MM.1S (cell line): ENCODE measurements around the gene KRT2.

ENCODE experiments used
- EZH2 ChIP-seq: fragments of 300-600 bp; sonication (generic); optimal IDR thresholded peaks from 2 replicates; pipeline ENCODE3; 2017; ENCODE audit warnings: low read depth, mild to moderate bottlenecking, antibody characterized with exemption, low read length, mixed read lengths
- TF ChIP-seq, protein P1 (sequence below): fragments of 300-600 bp; sonication (generic); IDR thresholded peaks from 2 replicates; pipeline ENCODE4 v1.5.1; 2016; ENCODE audit warnings: antibody characterized with exemption, low read length, mixed read lengths

DNA sequence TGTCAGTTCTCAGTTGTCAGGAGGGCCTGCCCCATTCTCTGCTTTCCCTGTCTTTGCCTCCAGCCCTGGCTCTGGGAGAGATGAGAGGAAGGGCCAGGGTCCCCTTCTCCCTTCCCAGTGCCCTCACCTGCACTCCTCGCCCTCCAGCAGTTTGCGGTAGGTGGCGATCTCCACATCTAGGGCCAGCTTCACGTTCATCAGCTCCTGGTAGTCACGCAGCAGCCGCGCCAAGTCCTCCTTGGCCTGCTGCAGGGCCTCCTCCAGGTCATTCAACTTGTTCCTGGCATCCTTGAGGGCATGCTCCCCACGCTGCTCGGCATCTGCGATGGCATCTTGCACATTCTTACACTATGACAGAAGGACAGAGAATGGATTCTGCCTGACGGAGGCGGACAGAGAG, 5.4 kb downstream of the KRT2 start:
- TF ChIP-seq, protein P1, sequence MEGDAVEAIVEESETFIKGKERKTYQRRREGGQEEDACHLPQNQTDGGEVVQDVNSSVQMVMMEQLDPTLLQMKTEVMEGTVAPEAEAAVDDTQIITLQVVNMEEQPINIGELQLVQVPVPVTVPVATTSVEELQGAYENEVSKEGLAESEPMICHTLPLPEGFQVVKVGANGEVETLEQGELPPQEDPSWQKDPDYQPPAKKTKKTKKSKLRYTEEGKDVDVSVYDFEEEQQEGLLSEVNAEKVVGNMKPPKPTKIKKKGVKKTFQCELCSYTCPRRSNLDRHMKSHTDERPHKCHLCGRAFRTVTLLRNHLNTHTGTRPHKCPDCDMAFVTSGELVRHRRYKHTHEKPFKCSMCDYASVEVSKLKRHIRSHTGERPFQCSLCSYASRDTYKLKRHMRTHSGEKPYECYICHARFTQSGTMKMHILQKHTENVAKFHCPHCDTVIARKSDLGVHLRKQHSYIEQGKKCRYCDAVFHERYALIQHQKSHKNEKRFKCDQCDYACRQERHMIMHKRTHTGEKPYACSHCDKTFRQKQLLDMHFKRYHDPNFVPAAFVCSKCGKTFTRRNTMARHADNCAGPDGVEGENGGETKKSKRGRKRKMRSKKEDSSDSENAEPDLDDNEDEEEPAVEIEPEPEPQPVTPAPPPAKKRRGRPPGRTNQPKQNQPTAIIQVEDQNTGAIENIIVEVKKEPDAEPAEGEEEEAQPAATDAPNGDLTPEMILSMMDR, result no peak
- no peak for TF ChIP-seq EZH2
